ENCODE results near the gene TLE4. TPM values are rescaled to one million over a fixed set of nuclear protein-coding genes. Genes with fewer than 3 reads are reported as not detected.

The TLE4 gene
- total RNA-seq, 2 donors from 2014 or later = 9.7 to 130 TPM

- H3K9me3 ChIP-seq = no peaks in the 10 kb centered on the region
- no peak overlapping the region for H3K4me3 ChIP-seq
- no peak for DNase-seq (ENCODE audit: low spot score)
- intact Hi-C loops (cut with DNase I) = no loop called here
- no peak overlapping the region for H3K27ac ChIP-seq
- WGBS = 85% methylated on average over 5 of the region's 5 CpGs
- H3K4me1 ChIP-seq (replicated peaks) = no peaks in the 10 kb centered on the region
- TF ChIP-seq POLR2AphosphoS5 (IDR thresholded peaks at IDR 0.05) (no peak), POLR2A (IDR thresholded peaks at IDR 0.05) (no peak), CTCF (IDR thresholded peaks at IDR 0.05) (no peak)
- H3K27me3 ChIP-seq (replicated peaks; ENCODE audit: insufficient read depth) = no peaks in the 10 kb centered on the region
- H3K36me3 ChIP-seq = no peaks in the 10 kb centered on the region
These were observed 59.0 kb downstream of the TLE4 start for GRCh38 chr9:79630521-79631403.

- DNase-seq (ENCODE audit: low spot score) = no peak
These were observed 60.3 kb downstream of the TLE4 start for GRCh38 chr9:79632060-79632459.

DNA sequence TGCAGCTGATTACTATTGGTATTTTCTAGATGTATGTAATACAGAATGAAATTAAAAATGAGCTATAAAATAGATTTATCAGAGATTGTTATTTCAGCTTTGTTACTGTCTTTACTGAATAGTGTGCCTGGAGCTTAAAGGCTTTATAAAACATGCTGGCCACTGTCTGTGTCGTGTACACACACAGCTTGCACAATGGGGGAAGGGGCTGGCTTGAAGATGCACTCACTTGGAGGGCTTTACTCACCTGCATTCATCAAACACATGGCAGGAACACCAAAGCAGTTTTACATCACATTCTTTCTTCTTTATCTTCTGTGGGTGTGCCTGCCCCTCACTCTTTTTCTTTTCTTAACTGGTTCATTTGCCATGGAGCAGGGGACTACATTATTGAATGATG, 60.9 kb downstream of the TLE4 start:
- DNase-seq (ENCODE audit: low spot score) = no peak
- Histone ChIP-seq H3K27me3 (replicated peaks; ENCODE audit: insufficient read depth) (no peaks in the 10 kb centered on the region), H3K27ac (no peak overlapping the region), H3K4me3 (no peak overlapping the region), H3K36me3 (no peaks in the 10 kb centered on the region), H3K4me1 (replicated peaks) (no peaks in the 10 kb centered on the region), H3K9me3 (no peaks in the 10 kb centered on the region)
- intact Hi-C loops (cut with DNase I) = no loop called here
- TF ChIP-seq POLR2A (IDR thresholded peaks at IDR 0.05) (no peak), POLR2AphosphoS5 (IDR thresholded peaks at IDR 0.05) (no peak), CTCF (IDR thresholded peaks at IDR 0.05) (no peak)
- 64% methylated on average over 1 of the region's 1 CpG for WGBS

More at GRCh38 chr9:79632060-79632459, 60.3 kb downstream of the TLE4 start:
- 96% methylated on average over 5 of the region's 5 CpGs for WGBS
- intact Hi-C loops (cut with DNase I) = no loop called here
- H3K27ac ChIP-seq = no peak overlapping the region
- H3K36me3 ChIP-seq = no peaks in the 10 kb centered on the region
- H3K9me3 ChIP-seq = no peaks in the 10 kb centered on the region
- H3K27me3 ChIP-seq (replicated peaks; ENCODE audit: insufficient read depth) = no peaks in the 10 kb centered on the region
- no peak for TF ChIP-seq POLR2A (IDR thresholded peaks at IDR 0.05)
- no peak for TF ChIP-seq CTCF (IDR thresholded peaks at IDR 0.05)
- no peak for TF ChIP-seq POLR2AphosphoS5 (IDR thresholded peaks at IDR 0.05)
- no peak overlapping the region for H3K4me3 ChIP-seq
- H3K4me1 ChIP-seq (replicated peaks) = no peaks in the 10 kb centered on the region

GRCh38 chr9:79633558-79633957, 61.8 kb downstream of the TLE4 start:
- no peaks in the 10 kb centered on the region for H3K9me3 ChIP-seq
- no peaks in the 10 kb centered on the region for H3K27me3 ChIP-seq (replicated peaks; ENCODE audit: insufficient read depth)
- H3K4me3 ChIP-seq = no peak overlapping the region
- 84% methylated on average over 3 of the region's 3 CpGs for WGBS
- H3K27ac ChIP-seq = no peak overlapping the region
- no peak for DNase-seq (ENCODE audit: low spot score)
- H3K4me1 ChIP-seq (replicated peaks) = no peaks in the 10 kb centered on the region
- TF ChIP-seq POLR2AphosphoS5 (IDR thresholded peaks at IDR 0.05) (no peak), POLR2A (IDR thresholded peaks at IDR 0.05) (no peak), CTCF (IDR thresholded peaks at IDR 0.05) (no peak)
- H3K36me3 ChIP-seq = no peaks in the 10 kb centered on the region
- intact Hi-C loops (cut with DNase I) = no loop called here

Measured in prostate gland (tissue), 2 donors.